ENCODE results near the gene TCEA3.

DNA sequence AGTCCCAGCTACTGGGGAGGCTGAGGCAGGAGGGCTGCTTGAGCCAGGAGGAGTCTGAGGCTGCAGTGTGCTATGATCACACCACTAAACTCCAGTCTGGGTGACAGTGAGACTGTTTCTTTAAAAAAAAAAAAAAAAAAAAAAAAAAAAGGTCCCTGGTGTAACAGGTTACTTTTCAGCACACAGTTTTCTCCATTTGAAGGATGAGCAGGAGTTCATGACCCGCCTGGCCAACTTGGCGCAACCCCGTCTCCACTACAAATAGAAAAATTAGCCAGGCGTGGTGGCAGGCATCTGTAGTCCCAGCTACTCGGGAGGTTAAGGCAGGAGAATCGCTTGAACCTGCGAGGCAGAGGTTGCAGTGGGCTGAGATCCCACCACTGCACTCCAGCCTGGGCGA is 92.8 kb downstream of the TCEA3 start:
- TF ChIP-seq POLR2A (IDR thresholded peaks at IDR 0.05): no peak
- TF ChIP-seq, protein P1, sequence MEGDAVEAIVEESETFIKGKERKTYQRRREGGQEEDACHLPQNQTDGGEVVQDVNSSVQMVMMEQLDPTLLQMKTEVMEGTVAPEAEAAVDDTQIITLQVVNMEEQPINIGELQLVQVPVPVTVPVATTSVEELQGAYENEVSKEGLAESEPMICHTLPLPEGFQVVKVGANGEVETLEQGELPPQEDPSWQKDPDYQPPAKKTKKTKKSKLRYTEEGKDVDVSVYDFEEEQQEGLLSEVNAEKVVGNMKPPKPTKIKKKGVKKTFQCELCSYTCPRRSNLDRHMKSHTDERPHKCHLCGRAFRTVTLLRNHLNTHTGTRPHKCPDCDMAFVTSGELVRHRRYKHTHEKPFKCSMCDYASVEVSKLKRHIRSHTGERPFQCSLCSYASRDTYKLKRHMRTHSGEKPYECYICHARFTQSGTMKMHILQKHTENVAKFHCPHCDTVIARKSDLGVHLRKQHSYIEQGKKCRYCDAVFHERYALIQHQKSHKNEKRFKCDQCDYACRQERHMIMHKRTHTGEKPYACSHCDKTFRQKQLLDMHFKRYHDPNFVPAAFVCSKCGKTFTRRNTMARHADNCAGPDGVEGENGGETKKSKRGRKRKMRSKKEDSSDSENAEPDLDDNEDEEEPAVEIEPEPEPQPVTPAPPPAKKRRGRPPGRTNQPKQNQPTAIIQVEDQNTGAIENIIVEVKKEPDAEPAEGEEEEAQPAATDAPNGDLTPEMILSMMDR (IDR thresholded peaks at IDR 0.05): no peak
- TF ChIP-seq POLR2AphosphoS5 (IDR thresholded peaks at IDR 0.05; ENCODE audit: insufficient read depth in 1 of 2, low read depth in 1 of 2): no peak
